ENCODE results near the gene LEMD1. TPM values are rescaled to one million over a fixed set of nuclear protein-coding genes. Genes with fewer than 3 reads are reported as not detected.

Gene LEMD1
- total and polyA plus RNA-seq, 4 donors = 0.72 to 1.5 (median 1.1) TPM

DNA sequence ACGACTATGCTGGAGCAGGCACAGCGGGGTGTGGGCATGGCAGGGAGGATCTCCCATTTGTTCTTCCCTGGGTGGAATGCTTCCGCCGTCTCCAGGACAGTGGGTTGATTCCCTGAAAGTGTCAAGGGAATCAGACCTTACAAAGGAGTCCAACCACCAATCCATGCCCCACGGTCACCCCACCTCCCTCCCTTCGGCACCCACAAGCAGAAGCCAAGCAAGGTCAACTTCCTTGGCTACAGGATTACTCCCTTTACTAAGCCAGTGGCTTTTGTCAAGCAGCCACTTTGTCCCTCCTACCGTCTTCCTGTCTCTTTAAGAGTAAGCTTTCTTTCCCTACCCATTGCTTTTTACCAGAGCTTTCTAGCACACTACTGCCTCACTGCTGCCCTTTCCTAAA is 84.4 kb downstream of the LEMD1 start:
- no peak overlapping the region for H3K9ac ChIP-seq (ENCODE audit: insufficient read depth in 1 of 2, low read length in 2 of 2)
- TF ChIP-seq, protein P1, sequence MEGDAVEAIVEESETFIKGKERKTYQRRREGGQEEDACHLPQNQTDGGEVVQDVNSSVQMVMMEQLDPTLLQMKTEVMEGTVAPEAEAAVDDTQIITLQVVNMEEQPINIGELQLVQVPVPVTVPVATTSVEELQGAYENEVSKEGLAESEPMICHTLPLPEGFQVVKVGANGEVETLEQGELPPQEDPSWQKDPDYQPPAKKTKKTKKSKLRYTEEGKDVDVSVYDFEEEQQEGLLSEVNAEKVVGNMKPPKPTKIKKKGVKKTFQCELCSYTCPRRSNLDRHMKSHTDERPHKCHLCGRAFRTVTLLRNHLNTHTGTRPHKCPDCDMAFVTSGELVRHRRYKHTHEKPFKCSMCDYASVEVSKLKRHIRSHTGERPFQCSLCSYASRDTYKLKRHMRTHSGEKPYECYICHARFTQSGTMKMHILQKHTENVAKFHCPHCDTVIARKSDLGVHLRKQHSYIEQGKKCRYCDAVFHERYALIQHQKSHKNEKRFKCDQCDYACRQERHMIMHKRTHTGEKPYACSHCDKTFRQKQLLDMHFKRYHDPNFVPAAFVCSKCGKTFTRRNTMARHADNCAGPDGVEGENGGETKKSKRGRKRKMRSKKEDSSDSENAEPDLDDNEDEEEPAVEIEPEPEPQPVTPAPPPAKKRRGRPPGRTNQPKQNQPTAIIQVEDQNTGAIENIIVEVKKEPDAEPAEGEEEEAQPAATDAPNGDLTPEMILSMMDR (IDR thresholded peaks at IDR 0.05; ENCODE audit: control extremely low read depth, extremely low read depth) = no peak
- no peak overlapping the region for H3K27ac ChIP-seq (ENCODE audit: low read depth in 1 of 2, low read length in 1 of 2)
- no peaks in the 10 kb centered on the region for H3K4me1 ChIP-seq (ENCODE audit: control insufficient read depth in 5 of 5, insufficient read depth in 5 of 5, low read length in 5 of 5)
- WGBS, 2 donors = 82 to 85% methylated on average over 7 of the region's 7 CpGs
- peaks cover 0 to 7% (median 6%) of the 10 kb centered on the region in 3 donors for H3K27me3 ChIP-seq (ENCODE audit: control insufficient read depth in 3 of 3, insufficient read depth in 3 of 3, low read length in 2 of 3)
- DNase-seq (no peak), ATAC-seq (ENCODE audit: insufficient read depth, low FRiP score) (no peak)
- H3K36me3 ChIP-seq (ENCODE audit: control insufficient read depth in 4 of 4, insufficient read depth in 4 of 4, low read length in 4 of 4) = no peaks in the 10 kb centered on the region
- H3K9me3 ChIP-seq (ENCODE audit: control insufficient read depth in 4 of 4, insufficient read depth in 3 of 4, low read length in 3 of 4) = no peaks in the 10 kb centered on the region
- H3K4me3 ChIP-seq = no peak overlapping the region

- Histone ChIP-seq H3K9ac (ENCODE audit: insufficient read depth in 1 of 2, low read length in 2 of 2) (no peak overlapping the region), H3K4me1 (ENCODE audit: control insufficient read depth in 5 of 5, insufficient read depth in 5 of 5, low read length in 5 of 5) (no peaks in the 10 kb centered on the region), H3K4me3 (no peak overlapping the region), H3K36me3 (ENCODE audit: control insufficient read depth in 4 of 4, insufficient read depth in 4 of 4, low read length in 4 of 4) (no peaks in the 10 kb centered on the region), H3K27ac (ENCODE audit: low read depth in 1 of 2, low read length in 1 of 2) (no peak overlapping the region), H3K9me3 (ENCODE audit: control insufficient read depth in 4 of 4, insufficient read depth in 3 of 4, low read length in 3 of 4) (no peaks in the 10 kb centered on the region), H3K27me3 (ENCODE audit: control insufficient read depth in 3 of 3, insufficient read depth in 3 of 3, low read length in 2 of 3) (no peaks in the 10 kb centered on the region)
- ATAC-seq (ENCODE audit: insufficient read depth, low FRiP score) = peak; percentile 84
- TF ChIP-seq, protein P1 (IDR thresholded peaks at IDR 0.05; ENCODE audit: control extremely low read depth, extremely low read depth) = peak; percentile 94
- peak; percentile 77 to 82 (median 81) for DNase-seq
- 6 to 9% methylated on average over 4 of the region's 4 CpGs for WGBS, 2 donors
Measured at GRCh38 chr1:205335692-205336091, 86.2 kb downstream of the LEMD1 start.

DNA sequence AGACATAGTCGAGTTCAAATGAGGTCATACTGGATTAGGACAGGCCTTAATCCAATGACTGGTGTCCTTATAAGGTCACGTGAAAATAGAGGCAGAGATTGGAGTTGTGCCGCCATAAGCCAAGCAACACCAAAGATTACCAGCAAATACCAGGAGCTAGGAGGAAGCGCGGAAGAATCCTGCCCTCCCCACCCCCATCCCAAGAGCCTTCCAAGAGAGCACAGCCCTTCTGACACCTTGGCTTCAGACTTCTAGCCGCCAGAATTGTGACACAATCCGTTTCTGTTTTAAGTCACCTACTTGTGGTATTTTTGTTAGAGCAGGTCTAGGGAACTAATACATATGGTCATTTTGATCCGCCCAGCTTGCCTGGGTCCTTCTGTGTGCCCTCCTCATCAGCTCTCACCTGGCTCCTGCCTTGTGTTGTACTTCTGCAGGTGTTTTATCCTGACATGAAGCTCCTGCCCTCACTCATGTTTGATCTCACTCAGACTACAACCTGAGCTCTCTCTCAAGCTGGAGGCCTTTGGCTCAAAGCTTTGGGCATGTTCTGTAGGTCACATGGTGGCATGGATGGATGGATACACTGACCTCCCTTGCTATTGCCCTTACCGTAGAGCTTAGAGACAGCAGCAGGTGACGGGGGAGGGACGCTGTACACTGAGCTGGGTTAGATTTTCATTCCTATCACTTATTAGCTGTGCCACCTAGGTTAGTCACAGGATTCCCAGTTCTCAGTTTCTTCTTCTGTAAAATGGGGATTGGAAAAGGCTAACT is 89.7 kb downstream of the LEMD1 start:
- 86 to 89% methylated on average over 11 of the region's 11 CpGs for WGBS, 2 donors
- DNase-seq = no peak

More for the DNA sequence above, 89.7 kb downstream of the LEMD1 start:
- Histone ChIP-seq H3K9me3 (ENCODE audit: control insufficient read depth in 4 of 4, insufficient read depth in 3 of 4, low read length in 3 of 4) (no peaks in the 10 kb centered on the region), H3K4me3 (no peak overlapping the region), H3K4me1 (ENCODE audit: control insufficient read depth in 5 of 5, insufficient read depth in 5 of 5, low read length in 5 of 5) (no peaks in the 10 kb centered on the region), H3K9ac (ENCODE audit: insufficient read depth in 1 of 2, low read length in 2 of 2) (no peak overlapping the region), H3K27me3 (ENCODE audit: control insufficient read depth in 3 of 3, insufficient read depth in 3 of 3, low read length in 2 of 3) (peaks cover 0 to 1% (median 0%) of the 10 kb centered on the region in 3 donors), H3K27ac (ENCODE audit: low read depth in 1 of 2, low read length in 1 of 2) (no peak overlapping the region), H3K36me3 (ENCODE audit: control insufficient read depth in 4 of 4, insufficient read depth in 4 of 4, low read length in 4 of 4) (no peaks in the 10 kb centered on the region)
- TF ChIP-seq, protein P1 (IDR thresholded peaks at IDR 0.05; ENCODE audit: control extremely low read depth, extremely low read depth) = no peak
- ATAC-seq (ENCODE audit: insufficient read depth, low FRiP score) = no peak

Small RNA genes lying within 50 kb of the gene (small RNA-seq; reads per million reads assigned to genes)
- 8.9 reads per million, percentile 96 among the genes with 10 or more reads in this experiment for gene MIR135B (ENCODE audit: low replicate concordance)
- not detected for gene SNRPGP10 (ENCODE audit: low replicate concordance)

Other genes starting within 250 kb of the LEMD1 start
- 10 to 100 TPM; 10.1 to 19.3 TPM for gene DSTYK, start 210.4 kb downstream of the LEMD1 start, total RNA-seq
- 1 to 10 TPM; 3.5 to 4.2 TPM for gene DSTYK, start 210.4 kb downstream of the LEMD1 start, polyA plus RNA-seq
- gene TMCC2, start 194.1 kb downstream of the LEMD1 start, total RNA-seq = 10 to 100 TPM in 1 of 2 donors, 1 to 10 TPM in 1; 2.9 to 27.0 TPM
- gene TMCC2, start 194.1 kb downstream of the LEMD1 start, polyA plus RNA-seq = 1 to 10 TPM; 1.9 to 2.0 TPM
- gene NUAK2, start 100.3 kb downstream of the LEMD1 start, total RNA-seq = 10 to 100 TPM in 1 of 2 donors, 1 to 10 TPM in 1; 9.2 to 14.1 TPM
- 1 to 10 TPM; 4.2 to 9.2 TPM for gene NUAK2, start 100.3 kb downstream of the LEMD1 start, polyA plus RNA-seq
- 1 to 10 TPM in 1 of 2 donors, under 1 TPM in 1; 0.58 to 1.4 TPM for gene KLHDC8A, start 65.1 kb downstream of the LEMD1 start, total RNA-seq
- under 1 TPM; 0.17 to 0.24 TPM for gene KLHDC8A, start 65.1 kb downstream of the LEMD1 start, polyA plus RNA-seq
- under 1 TPM; 0.55 to 0.74 TPM for gene BLACAT1, start 34.0 kb upstream of the LEMD1 start, total RNA-seq
- under 1 TPM; 0.35 to 0.61 TPM for gene BLACAT1, start 34.0 kb upstream of the LEMD1 start, polyA plus RNA-seq
- gene CDK18, start 82.6 kb upstream of the LEMD1 start, total RNA-seq = 10 to 100 TPM; 10.9 to 19.1 TPM
- 10 to 100 TPM in 1 of 2 donors, 1 to 10 TPM in 1; 9.7 to 21.0 TPM for gene CDK18, start 82.6 kb upstream of the LEMD1 start, polyA plus RNA-seq
- gene ELK4, start 210.0 kb upstream of the LEMD1 start, total RNA-seq = 10 to 100 TPM; 29.3 to 46.7 TPM
- 1 to 10 TPM; 5.0 to 6.3 TPM for gene ELK4, start 210.0 kb upstream of the LEMD1 start, polyA plus RNA-seq